Fibroblast of lung (primary cell): ENCODE results near the gene FAF2. TPM values are rescaled to one million over a fixed set of nuclear protein-coding genes. Genes with fewer than 3 reads are reported as not detected.

ENCODE experiments used
- DNase-seq, 2 donors: peaks; one replicate each; pipeline versions ENCODE4 v3.0.0 to v3.0.0-alpha.2; 2010; ENCODE audit warnings: low read depth in 2 of 2
- H2AFZ ChIP-seq: 2 replicates; pipeline ENCODE4 v1.5.1; 2012; ENCODE audit warnings: low read length, control low read depth, inconsistent platforms
- H3K27ac ChIP-seq: 2 replicates; pipeline ENCODE4 v1.5.1; 2011; ENCODE audit warnings: low read length, control low read depth; ENCODE audit not compliant: insufficient read depth
- H3K27me3 ChIP-seq: 2 replicates; pipeline ENCODE4 v1.5.1; 2011; ENCODE audit warnings: mild to moderate bottlenecking, low read length; ENCODE audit not compliant: control insufficient read depth, insufficient read depth
- H3K36me3 ChIP-seq: 2 replicates; pipeline ENCODE4 v1.5.1; 2011; ENCODE audit warnings: low read length; ENCODE audit not compliant: control insufficient read depth, insufficient read depth
- H3K4me1 ChIP-seq: 2 replicates; pipeline ENCODE4 v1.5.1; 2011; ENCODE audit warnings: low read length; ENCODE audit not compliant: control insufficient read depth, insufficient read depth; ENCODE audit errors: extremely low read depth
- H3K4me2 ChIP-seq: 2 replicates; pipeline ENCODE4 v1.5.1; 2011; ENCODE audit warnings: low read length, control low read depth; ENCODE audit not compliant: insufficient read depth; ENCODE audit errors: extremely low read depth
- H3K4me3 ChIP-seq, 4 experiments: fragments of 200-600 bp in 1 of 4; sonication (generic) in 1 of 4; replicated peaks in 1 of 4; 2 replicates each; pipeline ENCODE4 v1.5.1; 2011 to 2016; ENCODE audit warnings: low read length in 4 of 4, low read depth in 3 of 4, mild to moderate bottlenecking in 3 of 4, control low read depth in 2 of 4, inconsistent platforms in 1 of 4, mixed read lengths in 1 of 4; ENCODE audit not compliant: insufficient read depth in 1 of 4; ENCODE audit errors: control extremely low read depth in 1 of 4
- H3K79me2 ChIP-seq: 2 replicates; pipeline ENCODE4 v1.5.1; 2012; ENCODE audit warnings: mild to moderate bottlenecking, low read length, inconsistent platforms; ENCODE audit not compliant: control insufficient read depth, insufficient read depth
- H3K9ac ChIP-seq: 2 replicates; pipeline ENCODE4 v1.5.1; 2011; ENCODE audit warnings: mild to moderate bottlenecking, low read length, control low read depth; ENCODE audit not compliant: insufficient read depth
- H3K9me3 ChIP-seq: 2 replicates; pipeline ENCODE4 v1.5.1; 2012; ENCODE audit warnings: low read depth, low read length; ENCODE audit not compliant: control insufficient read depth, insufficient read depth
- H4K20me1 ChIP-seq: 2 replicates; pipeline ENCODE4 v1.5.1; 2011; ENCODE audit warnings: low read length; ENCODE audit not compliant: control insufficient read depth, insufficient read depth; ENCODE audit errors: extremely low read depth
- CTCF ChIP-seq, 2 donors: IDR thresholded peaks in 1 of 2; conservative IDR thresholded peaks in 1 of 2; 1 replicate in 1 of 2; 2 replicates in 1 of 2; pipeline ENCODE4 v1.5.1; 2011 to 2012; ENCODE audit warnings: low read length in 2 of 2, control low read depth in 1 of 2, inconsistent platforms in 1 of 2, low read depth in 1 of 2, mild to moderate bottlenecking in 1 of 2
- EZH2 ChIP-seq: IDR thresholded peaks from 2 replicates; pipeline ENCODE4 v1.5.1; 2012; ENCODE audit warnings: low read length, control low read depth, mild to moderate bottlenecking; ENCODE audit errors: missing control alignments
- polyA plus RNA-seq, 2 donors: library from polyadenylated mRNA; depleted of rRNA in 1 of 2; stranded (reverse) in 1 of 2; unstranded in 1 of 2; fragments of >200 nt; gene quantifications; 2 replicates each; pipeline ENCODE4 v1.2.1, GENCODE V29; 2011 to 2012; ENCODE audit warnings: missing spikeins in 1 of 2
- total RNA-seq: library from RNA; depleted of rRNA; stranded (reverse); fragments of >200 nt; gene quantifications from 2 replicates; pipeline ENCODE4 v1.2.1, GENCODE V29; 2014

FAF2 gene
- total and polyA plus RNA-seq, 2 donors (not counting 1 experiment from before 2014, with no cell fraction given) = 38.5 to 55.5 TPM

GRCh38 chr5:176525677-176526076 lies 77.5 kb downstream of the FAF2 start:
- Histone ChIP-seq H3K9ac (no peak overlapping the region), H4K20me1 (no peaks in the 10 kb centered on the region), H3K4me1 (no peaks in the 10 kb centered on the region), H2AFZ (no peak overlapping the region), H3K36me3 (peaks cover 7% of the 10 kb centered on the region), H3K9me3 (no peaks in the 10 kb centered on the region), H3K27me3 (no peaks in the 10 kb centered on the region), H3K4me2 (no peak overlapping the region), H3K79me2 (no peaks in the 10 kb centered on the region), H3K4me3 (no peak overlapping the region), H3K27ac (no peak overlapping the region)
- TF ChIP-seq EZH2 (no peak), CTCF (conservative IDR thresholded peaks at IDR 0.05 in 1 of 2, IDR thresholded peaks at IDR 0.05 in 1 of 2; ENCODE audit: low read depth in 1 of 2, low read length in 2 of 2) (no peak)
- DNase-seq = no peak

- H3K27ac ChIP-seq = no peak overlapping the region
- H3K79me2 ChIP-seq = no peaks in the 10 kb centered on the region
- H3K36me3 ChIP-seq = peaks cover 9% of the 10 kb centered on the region
- no peaks in the 10 kb centered on the region for H3K9me3 ChIP-seq
- no peak overlapping the region for H3K4me3 ChIP-seq
- no peak for DNase-seq
- no peak overlapping the region for H3K4me2 ChIP-seq
- H3K4me1 ChIP-seq = no peaks in the 10 kb centered on the region
- no peaks in the 10 kb centered on the region for H3K27me3 ChIP-seq
- TF ChIP-seq CTCF (conservative IDR thresholded peaks at IDR 0.05 in 1 of 2, IDR thresholded peaks at IDR 0.05 in 1 of 2; ENCODE audit: low read depth in 1 of 2, low read length in 2 of 2) (no peak), EZH2 (no peak)
- H3K9ac ChIP-seq = no peak overlapping the region
- H2AFZ ChIP-seq = no peak overlapping the region
- H4K20me1 ChIP-seq = no peaks in the 10 kb centered on the region
Measured at GRCh38 chr5:176526462-176526861, 78.3 kb downstream of the FAF2 start.

- Histone ChIP-seq H3K9ac (no peak overlapping the region), H3K4me2 (no peak overlapping the region), H3K4me1 (no peaks in the 10 kb centered on the region), H2AFZ (no peak overlapping the region), H3K27me3 (no peaks in the 10 kb centered on the region), H3K36me3 (peaks cover 9% of the 10 kb centered on the region), H3K27ac (no peak overlapping the region), H4K20me1 (no peaks in the 10 kb centered on the region), H3K4me3 (no peak overlapping the region), H3K9me3 (no peaks in the 10 kb centered on the region), H3K79me2 (no peaks in the 10 kb centered on the region)
- TF ChIP-seq CTCF (conservative IDR thresholded peaks at IDR 0.05 in 1 of 2, IDR thresholded peaks at IDR 0.05 in 1 of 2; ENCODE audit: low read depth in 1 of 2, low read length in 2 of 2) (no peak), EZH2 (no peak)
- no peak for DNase-seq
Measured at GRCh38 chr5:176527246-176528222, 79.3 kb downstream of the FAF2 start.
